HepG2 (cell line): ENCODE measurements around the gene UBC. TPM values are rescaled to one million over a fixed set of nuclear protein-coding genes. Genes with fewer than 3 reads are reported as not detected.

ENCODE experiments used
- DPF2 ChIP-seq: sonication (generic); formaldehyde crosslinking; IDR thresholded peaks from 2 replicates; pipeline ENCODE4 v1.4.0; 2020; ENCODE audit warnings: mild to moderate bottlenecking, low read depth, missing genetic modification reagents, borderline replicate concordance
- EZH2 ChIP-seq: conservative IDR thresholded peaks from 2 replicates; pipeline ENCODE4 v1.6.1; 2012; ENCODE audit warnings: mild to moderate bottlenecking, low read depth, low read length, moderate library complexity
- FOXC1 ChIP-seq: sonication (generic); formaldehyde crosslinking; IDR thresholded peaks from 2 replicates; pipeline ENCODE4 v1.8.0; 2022; ENCODE audit warnings: mild to moderate bottlenecking, missing genetic modification reagents, borderline replicate concordance
- HDAC2 ChIP-seq: sonication (generic); formaldehyde crosslinking; IDR thresholded peaks from 2 replicates; pipeline ENCODE4 v1.4.0; 2020; ENCODE audit warnings: missing genetic modification reagents
- KLF13 ChIP-seq: sonication (generic); formaldehyde crosslinking; IDR thresholded peaks from 2 replicates; pipeline ENCODE4 v1.4.0; 2020; ENCODE audit warnings: mild to moderate bottlenecking, missing genetic modification reagents
- MLXIP ChIP-seq: sonication (generic); formaldehyde crosslinking; IDR thresholded peaks from 2 replicates; pipeline ENCODE4 v1.9.0; 2021; ENCODE audit warnings: missing genetic modification reagents, borderline replicate concordance
- MTA3 ChIP-seq: sonication (generic); formaldehyde crosslinking; IDR thresholded peaks from 2 replicates; pipeline ENCODE4 v1.4.0; 2020; ENCODE audit warnings: missing genetic modification reagents
- MTF1 ChIP-seq: sonication (generic); formaldehyde crosslinking; IDR thresholded peaks from 2 replicates; pipeline ENCODE4 v1.5.0; 2020; ENCODE audit warnings: missing genetic modification reagents
- NFYC ChIP-seq: IDR thresholded peaks from 2 replicates; pipeline ENCODE4 v1.6.1; 2016; ENCODE audit warnings: missing genetic modification reagents, missing compliant biosample characterization
- SPEN ChIP-seq: sonication (generic); formaldehyde crosslinking; IDR thresholded peaks from 2 replicates; pipeline ENCODE4 v1.5.1; 2020; ENCODE audit warnings: low read depth, mild to moderate bottlenecking, missing genetic modification reagents
- TARDBP ChIP-seq: sonication (generic); formaldehyde crosslinking; IDR thresholded peaks from 2 replicates; pipeline ENCODE4 v1.8.0; 2022; ENCODE audit warnings: mild to moderate bottlenecking, missing genetic modification reagents
- UBTF ChIP-seq: sonication (generic); formaldehyde crosslinking; IDR thresholded peaks from 2 replicates; pipeline ENCODE4 v1.4.0; 2020; ENCODE audit warnings: mild to moderate bottlenecking, missing genetic modification reagents
- ZBTB4 ChIP-seq: sonication (generic); formaldehyde crosslinking; IDR thresholded peaks from 2 replicates; pipeline ENCODE4 v1.4.0; 2020; ENCODE audit warnings: missing genetic modification reagents, mild to moderate bottlenecking, borderline replicate concordance
- ZBTB43 ChIP-seq: sonication (generic); formaldehyde crosslinking; conservative IDR thresholded peaks from 2 replicates; pipeline ENCODE4 v1.4.0; 2020; ENCODE audit warnings: missing genetic modification reagents
- ZNF331 ChIP-seq: sonication (generic); formaldehyde crosslinking; IDR thresholded peaks from 2 replicates; pipeline ENCODE4 v1.4.0; 2020; ENCODE audit warnings: missing genetic modification reagents
- ZNF333 ChIP-seq: sonication (generic); formaldehyde crosslinking; IDR thresholded peaks from 2 replicates; pipeline ENCODE4 v1.4.0; 2020; ENCODE audit warnings: mild to moderate bottlenecking, missing genetic modification reagents, borderline replicate concordance
- ZNF446 ChIP-seq: sonication (generic); formaldehyde crosslinking; IDR thresholded peaks from 2 replicates; pipeline ENCODE4 v1.5.0; 2020; ENCODE audit warnings: mild to moderate bottlenecking, missing genetic modification reagents
- ZNF672 ChIP-seq: sonication (generic); formaldehyde crosslinking; IDR thresholded peaks from 2 replicates; pipeline ENCODE4 v1.8.1; 2022; ENCODE audit warnings: missing genetic modification reagents
- ZSCAN21 ChIP-seq: sonication (generic); formaldehyde crosslinking; IDR thresholded peaks from 2 replicates; pipeline ENCODE4 v1.8.0; 2022; ENCODE audit warnings: mild to moderate bottlenecking, missing genetic modification reagents, moderate library complexity, borderline replicate concordance
- polyA plus RNA-seq, 8 experiments: library from polyadenylated mRNA; depleted of rRNA in 3 of 8; stranded (reverse) in 7 of 8; unstranded in 1 of 8; fragments of >200 nt; fragmentation: Illumina TruSeq in 4 of 8; extraction: Trizol in 4 of 8; gene quantifications; 2 replicates each; pipeline versions ENCODE4 v1.2.1 to v1.2.3, GENCODE V29; 2011 to 2016; ENCODE audit warnings: low read depth in 4 of 8, missing spikeins in 1 of 8, mixed read lengths in 1 of 8; ENCODE audit not compliant: insufficient read depth in 1 of 8
- total RNA-seq, 5 experiments: library from RNA; depleted of rRNA; stranded (reverse); fragments of >200 nt; fragmentation: Illumina TruSeq; extraction: Trizol; gene quantifications; 2 replicates each; pipeline ENCODE4 v1.2.3, GENCODE V29; 2016; ENCODE audit warnings: low read depth in 1 of 5

Gene UBC
- total and polyA plus RNA-seq, 2 of the 13 experiments (the other 11 are each of a cell fraction or from before 2014, with no cell fraction given), result 805 to 1,432 TPM

GRCh38 chr12:124884587-124885438 is 29.6 kb downstream of the UBC start (continued):
- TF ChIP-seq KLF13 (CRISPR knock-in tag) (no peak), EZH2 (no peak), UBTF (CRISPR knock-in tag) (peak; percentile 26; the same call in 1 of the 2 replicates), MTA3 (CRISPR knock-in tag) (no peak), ZBTB4 (CRISPR knock-in tag) (no peak), MTF1 (no peak), ZSCAN21 (CRISPR knock-in tag) (no peak), ZNF446 (CRISPR knock-in tag) (no peak), ZNF331 (CRISPR knock-in tag) (peak; percentile 57), MLXIP (CRISPR knock-in tag) (no peak), HDAC2 (CRISPR knock-in tag) (peak; percentile 42), ZNF672 (CRISPR knock-in tag) (no peak), FOXC1 (CRISPR knock-in tag) (0 out of 2 replicates have a peak, but pooled peaks have one; percentile 33), NFYC (no peak), ZNF333 (CRISPR knock-in tag) (no peak), ZBTB43 (CRISPR knock-in tag) (no peak), TARDBP (CRISPR knock-in tag) (no peak), DPF2 (CRISPR knock-in tag) (peak; percentile 42; the same call in 1 of the 2 replicates), SPEN (peak; percentile 30; the same call in 1 of the 2 replicates)
